Activated T-cell treated with anti-CD3 and anti-CD28 coated beads for 48 hours (primary cell): ENCODE results near the gene EML4.
"Not testable (repeated sequence)": the region's sequence is repeated elsewhere in the genome, so short reads cannot be mapped to it uniquely, and the experiment has no call there.

Experiments
- DNase-seq: peaks from one replicate; pipeline ENCODE4 v3.0.0-alpha.2; 2020; ENCODE audit warnings: low read depth

The EML4 gene

DNA sequence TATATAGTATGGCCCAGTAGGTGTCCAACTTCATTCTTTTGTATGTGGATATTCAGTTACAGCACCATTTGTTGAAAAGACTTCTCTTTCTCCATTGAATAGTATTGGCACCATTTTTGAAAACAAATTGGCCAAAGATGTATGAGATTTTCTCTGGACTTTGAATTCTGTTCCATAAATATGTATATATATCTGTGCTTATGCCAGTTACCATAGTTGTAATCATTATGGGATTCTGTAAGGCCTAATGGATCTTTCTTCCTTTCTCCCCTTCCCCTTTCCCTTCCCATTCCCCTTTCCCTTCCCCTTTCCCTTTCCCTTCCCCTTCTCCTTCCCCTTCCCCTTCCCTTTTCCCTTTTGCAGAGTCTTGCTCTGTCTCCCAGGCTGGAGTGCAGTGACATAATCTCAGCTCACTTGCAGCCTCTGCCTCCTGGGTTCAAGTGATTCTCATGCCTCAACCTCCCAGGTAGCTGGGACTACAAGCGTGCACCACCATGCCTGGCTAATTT, 140.9 kb downstream of the EML4 start:
- DNase-seq = no peak

DNA sequence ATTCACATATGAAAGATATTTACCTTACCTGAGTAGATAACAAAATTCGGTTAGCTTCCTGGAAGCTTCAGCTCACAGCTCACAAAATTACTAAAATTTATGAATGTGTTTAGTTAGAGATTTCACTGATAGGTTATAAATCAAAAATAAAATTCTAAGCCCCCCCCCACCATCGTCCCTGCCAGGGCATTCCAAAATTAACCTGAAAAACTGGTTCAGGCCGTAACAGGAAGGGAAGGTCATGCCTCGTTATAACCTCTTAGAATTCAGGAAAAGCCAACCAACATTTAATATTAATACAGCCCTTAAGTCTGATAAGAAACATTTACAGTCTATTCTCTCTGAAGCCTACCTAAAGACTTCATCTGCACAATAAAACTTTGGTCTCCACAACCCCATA, 143.0 kb downstream of the EML4 start:
- no peak for DNase-seq

DNA sequence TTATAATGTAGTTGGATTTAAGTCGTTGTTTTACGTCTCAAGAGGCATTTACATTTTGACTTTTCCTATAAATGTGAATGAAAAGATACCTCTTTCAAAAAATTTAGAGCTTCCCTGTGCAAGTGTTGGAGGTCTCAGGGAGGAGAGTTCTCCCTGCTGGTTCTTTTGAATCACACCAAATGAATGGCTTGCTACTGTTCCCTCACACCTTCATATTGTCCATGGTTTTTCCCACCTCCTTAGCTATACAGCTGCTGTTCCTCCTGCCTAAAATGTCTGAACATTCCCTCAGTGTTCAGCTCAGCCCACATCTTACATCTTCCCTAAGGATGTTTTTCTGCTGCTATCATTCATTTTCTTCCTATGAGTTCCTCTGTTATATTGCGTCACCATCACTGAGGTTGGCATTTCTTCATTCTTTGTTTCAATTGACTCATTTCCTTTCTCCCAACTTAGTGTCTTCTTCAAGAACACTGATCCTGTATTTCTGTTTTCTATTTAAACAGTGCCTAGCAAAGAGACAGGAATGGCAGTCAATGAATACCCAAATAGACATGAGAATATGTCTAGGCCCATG, 145.8 kb downstream of the EML4 start:
- no peak for DNase-seq

DNA sequence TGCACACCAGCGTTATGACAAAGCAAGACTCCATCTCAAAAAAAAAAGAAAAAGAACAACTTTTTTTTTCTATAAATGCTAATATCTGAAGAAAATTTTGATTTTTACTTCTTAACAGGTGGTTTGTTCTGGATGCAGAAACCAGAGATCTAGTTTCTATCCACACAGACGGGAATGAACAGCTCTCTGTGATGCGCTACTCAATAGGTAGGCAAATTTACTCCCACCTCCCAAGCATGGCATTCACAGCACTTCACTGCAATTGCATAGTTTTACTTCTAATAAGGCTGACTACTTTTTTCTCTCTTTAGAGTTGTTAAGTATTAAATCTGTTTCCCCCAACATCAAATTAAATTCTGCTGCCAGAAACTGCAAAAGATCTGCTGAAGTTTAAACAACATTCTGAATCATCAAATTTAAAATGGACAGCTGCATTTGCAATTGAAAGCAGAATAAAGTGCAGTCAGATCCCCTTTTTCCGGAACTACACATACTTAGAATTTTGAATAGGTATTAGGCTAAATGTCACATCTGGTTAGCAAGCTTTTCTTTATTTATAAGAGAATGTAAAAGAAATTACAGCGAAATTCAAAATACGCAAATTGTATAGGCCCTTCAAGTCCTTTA, 146.8 kb downstream of the EML4 start:
- no peak for DNase-seq

DNA sequence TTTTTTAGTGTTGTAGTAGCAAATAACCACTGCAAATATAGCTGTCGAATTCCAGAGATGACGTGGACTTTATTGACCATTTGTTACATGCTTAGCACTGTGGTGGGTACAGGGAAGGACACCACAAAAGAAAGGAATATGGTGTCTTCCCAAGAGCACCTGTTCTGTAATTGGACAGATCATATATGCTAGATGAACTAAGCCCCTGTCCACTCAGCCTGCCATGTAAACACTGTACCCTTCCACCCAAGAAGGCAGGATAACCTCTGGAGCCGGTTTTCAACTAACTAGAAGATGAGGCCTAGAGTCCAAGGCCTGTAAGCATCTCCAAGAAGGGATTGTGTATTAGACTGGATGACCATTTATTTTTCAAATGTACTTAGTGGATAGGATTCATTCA, 147.8 kb downstream of the EML4 start:
- no peak for DNase-seq

DNA sequence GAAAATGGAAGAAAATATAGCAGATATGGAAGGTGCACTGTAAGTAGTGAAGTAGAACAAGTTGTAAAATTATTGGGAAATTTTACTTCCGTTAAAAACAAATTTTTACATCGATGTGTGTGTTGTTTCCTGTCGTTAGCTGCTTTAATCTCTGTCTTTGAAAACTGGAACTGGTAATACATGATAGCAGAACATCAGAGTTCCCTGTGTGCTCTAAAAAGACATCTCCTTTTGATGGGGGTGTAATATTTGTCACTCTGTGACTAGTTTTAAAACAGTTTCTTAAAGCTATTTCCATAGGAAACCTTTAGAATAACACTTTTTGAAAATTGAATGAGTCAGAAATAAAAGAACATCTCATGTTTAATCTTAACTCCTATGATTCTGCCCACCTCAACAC, 148.3 kb downstream of the EML4 start:
- DNase-seq = no peak

DNA sequence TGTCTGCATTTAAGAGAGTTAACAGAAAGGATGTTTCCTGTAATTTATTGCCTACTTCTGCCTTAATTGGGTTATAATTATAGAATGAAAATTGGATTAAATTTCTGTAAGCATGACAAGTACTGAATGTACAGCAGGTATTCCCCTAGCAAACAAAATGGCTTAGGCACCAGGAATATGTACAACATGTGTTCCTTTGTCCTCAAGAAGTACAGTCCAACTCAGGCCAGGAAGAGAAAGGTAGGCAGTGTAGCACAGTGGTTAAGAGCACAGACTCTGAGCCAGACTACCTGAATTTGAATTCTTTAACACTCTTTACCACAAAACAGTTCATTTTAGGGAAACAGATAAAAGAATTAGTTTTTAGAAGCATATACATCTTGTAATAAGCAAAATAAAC, 148.8 kb downstream of the EML4 start:
- DNase-seq = no peak

DNA sequence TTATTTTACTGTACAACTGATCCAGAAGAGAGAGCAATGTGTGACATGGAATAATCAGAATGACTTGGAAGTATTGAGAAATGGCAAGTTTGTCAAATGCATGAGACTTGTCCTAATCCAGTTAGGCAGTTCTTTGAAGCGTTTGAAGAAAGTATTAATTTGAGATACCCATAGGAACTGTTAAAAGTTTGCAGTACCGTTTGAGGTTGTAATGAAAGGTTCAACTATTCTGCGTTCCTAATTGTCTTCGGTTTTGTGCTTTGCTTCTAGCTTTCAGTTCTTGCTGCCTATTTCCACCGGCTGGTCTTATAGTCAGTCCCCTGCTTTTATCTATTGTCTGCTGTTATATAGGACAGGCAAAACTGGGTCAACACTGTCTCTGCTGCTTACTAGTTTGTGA, 150.1 kb downstream of the EML4 start:
- DNase-seq = no peak

DNA sequence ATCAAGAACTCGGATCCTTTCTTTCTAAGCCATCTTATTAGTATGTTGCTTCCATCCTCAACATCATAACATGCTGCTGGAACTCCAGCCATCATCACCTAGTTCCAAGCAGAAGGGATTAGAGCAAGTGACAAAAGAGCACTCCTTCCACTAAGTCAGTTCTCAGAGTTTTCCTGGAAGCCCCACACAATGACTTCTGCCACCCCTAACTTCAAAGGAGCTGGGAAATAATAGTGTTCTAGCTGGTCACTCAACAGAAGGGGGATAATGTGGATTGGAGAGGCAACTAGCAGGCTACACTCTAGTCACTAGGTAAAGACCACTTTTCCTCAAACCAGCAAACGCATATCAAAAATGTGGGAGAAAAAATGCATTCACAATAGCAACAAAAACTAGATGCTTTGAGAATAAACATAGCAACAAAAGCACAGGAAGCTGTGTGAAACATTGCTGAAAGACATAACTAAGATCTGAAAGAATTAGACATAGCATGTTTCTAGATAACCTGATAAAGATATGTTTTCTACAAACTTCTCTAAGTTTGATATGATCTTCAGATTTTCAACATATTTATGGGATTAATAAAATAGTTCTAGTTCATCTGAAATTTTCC, 152.4 kb downstream of the EML4 start:
- DNase-seq = no peak

DNA sequence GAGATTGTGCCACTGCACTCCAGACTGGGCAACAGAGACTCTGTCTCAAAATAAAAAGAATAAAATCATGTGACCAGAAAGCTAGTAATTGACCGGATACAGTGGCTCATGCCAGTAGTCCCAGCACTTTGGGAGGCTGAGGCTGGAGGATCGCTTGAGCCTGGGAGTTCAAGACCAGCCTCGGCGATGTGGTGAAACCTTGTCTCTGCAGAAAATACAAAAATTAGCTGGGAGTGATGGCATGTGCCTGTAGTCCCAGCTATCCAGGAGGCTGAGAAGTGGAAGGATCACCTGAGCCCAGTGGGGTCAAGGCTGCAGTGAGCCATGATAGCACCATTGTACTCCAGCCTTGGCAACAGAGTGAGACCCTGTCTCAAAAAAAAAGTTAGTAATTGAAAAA, 155.1 kb downstream of the EML4 start:
- no peak for DNase-seq

DNA sequence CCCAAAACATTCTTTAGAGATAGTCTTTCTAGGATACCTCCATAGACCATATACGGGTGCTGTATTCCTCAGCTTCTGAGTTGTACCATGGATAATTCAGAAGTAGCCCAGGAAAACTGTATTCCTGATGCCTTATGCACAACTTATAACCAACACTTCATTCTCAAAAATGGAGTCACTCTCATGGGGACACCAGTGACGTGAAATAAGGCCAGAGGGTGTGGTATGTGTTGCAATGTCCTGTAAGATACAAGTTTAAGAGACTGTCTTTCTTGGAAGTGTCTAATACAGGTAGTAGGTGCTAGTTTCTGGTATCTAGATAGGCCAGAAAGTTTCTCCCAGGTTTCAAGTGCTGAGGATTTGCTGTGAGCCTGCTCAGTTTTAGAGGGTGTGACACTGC, 155.8 kb downstream of the EML4 start:
- DNase-seq = no peak

DNA sequence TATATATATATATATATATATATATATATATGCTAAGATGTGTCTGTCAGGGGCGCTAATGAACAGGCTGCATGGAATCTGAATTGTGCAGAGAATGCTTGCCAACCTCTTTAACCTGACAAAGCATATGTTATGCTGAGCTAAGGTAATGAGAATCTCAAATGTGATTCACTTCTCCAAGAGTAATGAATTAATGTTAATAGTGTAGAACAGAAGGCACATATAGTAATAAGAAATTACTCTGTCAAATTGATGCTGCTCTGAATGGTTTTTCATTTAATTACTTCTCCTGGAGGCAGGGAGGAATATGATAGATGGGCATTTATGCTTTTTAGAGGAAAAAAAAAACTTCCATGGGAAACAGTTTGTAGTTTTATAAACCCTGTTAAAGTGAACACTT, 156.5 kb downstream of the EML4 start:
- DNase-seq = no peak

DNA sequence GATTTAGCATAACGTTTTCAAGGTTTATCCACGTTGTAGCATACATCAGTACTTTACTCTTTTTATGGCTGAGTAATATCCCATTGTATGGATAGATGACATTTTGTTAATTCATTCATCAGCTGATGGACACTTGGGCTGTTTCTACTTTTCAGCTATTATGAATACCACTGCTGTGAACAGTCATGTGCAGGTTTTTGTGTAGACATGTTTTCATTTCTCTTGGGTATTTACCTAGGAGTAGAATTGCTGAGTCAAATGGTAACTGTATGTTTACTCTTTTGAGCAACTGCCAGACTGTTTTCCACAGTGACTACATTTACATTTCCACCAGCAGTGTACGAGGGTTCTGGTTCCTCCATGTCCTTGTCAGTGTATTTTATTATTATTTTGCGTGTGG, 158.0 kb downstream of the EML4 start:
- no peak for DNase-seq

DNA sequence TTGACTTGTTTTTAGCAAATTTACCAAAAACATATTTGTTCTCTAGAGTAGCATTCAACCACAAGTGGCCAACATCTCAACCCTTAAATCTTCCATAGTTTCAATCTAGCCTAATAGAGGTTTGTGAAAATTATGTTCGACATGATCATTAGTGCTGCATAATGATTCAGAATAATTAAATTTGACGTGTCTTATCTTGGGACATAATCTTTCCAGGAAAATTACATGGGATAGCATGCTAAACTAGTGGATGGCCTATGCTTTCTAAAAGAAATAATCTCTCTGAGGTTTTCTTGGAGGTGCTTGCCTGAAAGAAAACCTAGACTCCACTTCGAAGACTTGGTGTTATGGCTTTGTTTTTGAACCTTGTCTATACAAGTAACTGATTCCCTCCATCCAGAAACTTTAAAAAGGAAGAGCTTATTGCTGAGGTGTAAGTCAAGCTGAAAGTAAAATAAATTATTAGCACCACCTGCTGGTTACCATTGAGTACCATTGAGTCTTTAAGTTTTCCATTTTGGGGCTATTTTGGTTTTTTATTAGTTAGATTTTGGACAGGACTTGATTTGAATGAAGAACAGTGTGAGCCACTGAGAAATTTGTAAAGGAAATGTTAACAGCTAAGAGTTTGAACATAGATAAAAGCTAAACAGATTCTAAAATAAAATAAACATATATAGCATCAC, 159.1 kb downstream of the EML4 start:
- DNase-seq = no peak

DNA sequence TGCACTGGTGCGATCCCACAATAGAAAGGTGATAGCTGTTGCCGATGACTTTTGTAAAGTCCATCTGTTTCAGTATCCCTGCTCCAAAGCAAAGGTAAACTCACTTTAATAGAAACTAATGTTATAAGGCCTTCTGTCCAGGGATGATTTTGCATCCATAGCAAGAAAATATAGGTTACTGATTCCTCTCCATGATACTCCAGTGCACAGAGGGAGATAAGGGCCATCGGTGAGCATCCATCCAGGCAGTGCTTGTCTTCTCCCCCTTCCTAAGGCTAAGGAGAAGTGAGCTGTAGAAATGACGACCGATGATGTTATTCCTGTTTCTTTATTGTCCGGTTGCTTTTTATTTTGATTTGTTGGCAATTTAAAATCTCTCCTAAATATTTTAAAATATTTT, 159.8 kb downstream of the EML4 start:
- DNase-seq = no peak

DNA sequence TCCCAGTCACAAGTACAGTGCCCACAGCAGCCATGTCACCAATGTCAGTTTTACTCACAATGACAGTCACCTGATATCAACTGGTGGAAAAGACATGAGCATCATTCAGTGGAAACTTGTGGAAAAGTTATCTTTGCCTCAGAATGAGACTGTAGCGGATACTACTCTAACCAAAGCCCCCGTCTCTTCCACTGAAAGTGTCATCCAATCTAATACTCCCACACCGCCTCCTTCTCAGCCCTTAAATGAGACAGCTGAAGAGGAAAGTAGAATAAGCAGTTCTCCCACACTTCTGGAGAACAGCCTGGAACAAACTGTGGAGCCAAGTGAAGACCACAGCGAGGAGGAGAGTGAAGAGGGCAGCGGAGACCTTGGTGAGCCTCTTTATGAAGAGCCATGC, 160.6 kb downstream of the EML4 start:
- DNase-seq = no peak

DNA sequence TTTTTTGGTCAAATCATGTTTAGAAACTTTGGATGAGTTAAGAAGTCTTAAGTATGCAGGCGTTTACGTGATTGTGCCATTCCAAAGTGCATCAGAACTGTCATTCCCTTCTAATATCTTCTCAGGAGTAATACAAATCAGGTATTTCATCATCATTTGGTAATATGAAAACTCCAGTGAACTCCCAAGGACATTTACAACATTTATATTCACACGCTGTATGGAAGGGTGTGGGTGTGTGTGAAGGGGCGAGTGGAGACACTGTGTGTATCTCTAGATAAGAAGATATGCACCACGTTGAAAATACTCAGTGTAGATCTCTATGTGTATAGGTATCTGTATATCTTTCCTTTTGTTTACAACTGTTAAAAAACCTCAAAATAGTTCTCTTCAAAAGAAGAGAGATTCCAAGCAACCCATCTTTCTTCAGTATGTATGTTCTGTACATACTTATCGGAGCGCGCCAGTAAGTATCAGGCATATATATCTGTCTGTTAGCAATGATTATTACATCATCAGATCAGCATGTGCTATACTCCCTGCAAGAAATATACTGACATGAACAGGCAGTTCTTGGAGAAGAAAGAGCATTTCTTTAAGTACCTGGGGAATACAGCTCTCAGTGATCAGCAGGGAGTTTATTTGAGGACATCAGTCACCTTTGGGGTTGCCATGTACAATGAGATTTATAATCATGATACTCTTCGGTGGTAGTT, 162.6 kb downstream of the EML4 start:
- no peak for DNase-seq

DNA sequence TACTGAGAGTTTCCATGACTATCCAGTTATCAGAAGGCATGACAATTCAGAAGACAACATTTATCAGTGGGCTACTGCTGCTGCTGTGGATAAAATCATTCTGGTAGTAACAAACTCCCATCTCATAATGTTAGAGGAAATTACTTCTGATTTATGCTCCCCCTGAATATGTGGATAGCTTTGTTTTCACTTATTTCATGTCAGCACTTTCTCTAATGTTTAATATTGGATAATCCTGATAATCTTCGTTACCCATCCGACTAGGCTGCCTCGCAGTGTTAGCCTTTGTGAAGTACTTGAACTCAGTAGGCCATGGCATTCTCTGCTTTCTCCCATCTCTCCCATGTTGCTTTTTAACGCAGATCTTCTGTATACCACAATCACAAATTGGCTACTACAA, 163.4 kb downstream of the EML4 start:
- no peak for DNase-seq

DNA sequence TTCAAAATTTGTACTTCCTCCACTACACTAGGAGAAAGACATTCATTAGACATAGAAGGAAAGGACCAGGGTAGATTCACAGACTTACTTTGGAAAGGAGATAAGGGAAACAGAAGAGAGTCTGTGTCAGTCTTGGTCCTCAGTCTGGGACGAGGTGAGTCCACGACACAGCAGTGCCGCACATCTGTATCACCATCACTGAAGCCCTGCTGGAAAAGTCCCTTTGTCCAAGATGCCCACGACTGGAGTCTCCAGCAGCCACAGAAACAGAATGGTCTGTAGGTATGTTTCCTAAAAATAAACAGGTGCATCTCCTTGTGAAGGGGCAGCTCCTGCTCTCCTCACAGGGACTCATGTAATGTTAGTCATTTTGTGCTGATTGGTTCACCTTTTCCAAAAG, 164.4 kb downstream of the EML4 start:
- no peak for DNase-seq

DNA sequence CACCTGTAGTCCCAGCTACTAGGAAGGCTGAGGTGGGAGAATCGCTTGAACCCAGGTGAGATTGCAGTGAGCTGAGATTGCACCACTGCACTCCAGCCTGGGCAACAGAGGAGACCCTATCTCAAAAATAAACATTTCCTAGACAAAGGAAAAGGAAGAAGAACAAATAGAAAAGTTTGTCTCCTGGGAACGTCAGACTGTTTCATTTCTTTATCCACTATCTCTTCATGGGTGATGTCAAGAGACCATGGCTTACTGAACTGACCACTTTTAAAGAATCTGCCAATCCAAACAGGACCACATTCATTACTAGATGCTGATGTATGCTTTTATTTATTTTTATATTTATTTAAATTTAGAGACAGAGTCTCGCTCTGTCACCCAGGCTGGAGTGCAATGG, 165.1 kb downstream of the EML4 start:
- DNase-seq = no peak

DNA sequence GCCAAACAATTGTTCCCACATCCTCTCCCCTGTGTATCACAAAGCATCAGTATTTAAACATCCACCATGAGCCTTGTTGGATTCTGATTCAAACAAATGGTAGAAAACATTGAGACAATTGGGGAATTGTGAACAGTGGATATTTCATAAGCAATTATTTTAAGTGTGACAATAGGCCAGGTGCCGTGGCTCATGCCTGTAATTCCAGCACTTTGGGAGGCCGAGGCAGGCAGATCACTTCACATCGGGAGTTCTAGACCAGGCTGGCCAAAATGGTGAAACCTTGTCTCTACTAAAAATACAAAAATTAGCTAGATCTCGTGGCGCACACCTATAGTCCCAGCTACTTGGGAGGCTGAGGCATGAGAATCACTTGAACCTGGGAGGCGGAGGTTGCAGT, 165.7 kb downstream of the EML4 start:
- DNase-seq = not testable (repeated sequence)

DNA sequence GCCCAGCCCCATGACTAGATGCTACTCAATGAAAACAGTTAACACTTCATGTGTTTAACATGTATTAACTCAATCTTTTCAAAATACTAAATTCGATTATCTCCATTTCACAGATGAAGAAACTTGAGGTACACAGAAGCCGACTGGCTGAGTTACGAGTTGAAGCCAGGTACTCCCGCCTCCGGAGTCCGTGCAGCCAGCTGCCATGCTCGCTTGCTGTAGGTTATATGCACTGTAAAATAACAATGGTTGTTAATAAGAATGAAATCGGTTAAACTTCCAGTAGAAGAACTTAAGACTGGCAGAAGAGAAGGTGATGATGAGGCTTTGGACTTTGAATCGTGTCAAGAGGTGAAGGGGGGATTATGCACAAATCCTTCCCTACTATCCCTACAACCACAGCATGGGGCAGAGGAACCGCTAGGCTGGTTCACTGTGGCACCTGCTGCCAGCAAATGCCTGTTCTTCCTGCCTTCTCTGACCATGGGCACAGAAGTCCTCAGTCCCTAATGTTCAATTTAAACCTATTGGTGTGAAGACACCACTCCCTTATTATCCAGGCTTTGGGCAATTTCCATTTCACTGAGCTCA, 166.5 kb downstream of the EML4 start:
- no peak for DNase-seq
